ENCODE results near the gene MELTF.

The MELTF gene

GRCh38 chr3:197027896-197028727 lies 1.5 kb downstream of the MELTF start:
- H3K36me3 ChIP-seq, result no peaks in the 10 kb centered on the region; the same call in 1 of the 2 replicates
- no peaks in the 10 kb centered on the region for H3K9me3 ChIP-seq (ENCODE audit: severe bottlenecking)
- no peak overlapping the region for H3K27ac ChIP-seq
- TF ChIP-seq CTCF (IDR thresholded peaks at IDR 0.05; ENCODE audit: low read depth, low read length), result no peak
- DNase-seq, result no peak
- H3K27me3 ChIP-seq (ENCODE audit: insufficient read depth, low read depth, severe bottlenecking), result no peaks in the 10 kb centered on the region
- no peak overlapping the region for H3K4me3 ChIP-seq (ENCODE audit: low read depth, low read length)

- DNase-seq, result no peak
- Histone ChIP-seq H3K27ac (peak overlapping the region; percentile 76), H3K9me3 (ENCODE audit: severe bottlenecking) (no peaks in the 10 kb centered on the region), H3K36me3 (no peaks in the 10 kb centered on the region; the same call in 1 of the 2 replicates), H3K4me3 (ENCODE audit: low read depth, low read length) (no peak overlapping the region), H3K27me3 (ENCODE audit: insufficient read depth, low read depth, severe bottlenecking) (no peaks in the 10 kb centered on the region)
- no peak for TF ChIP-seq CTCF (IDR thresholded peaks at IDR 0.05; ENCODE audit: low read depth, low read length)
Observed at GRCh38 chr3:197027151-197027895, 2.3 kb downstream of the MELTF start.

- H3K4me3 ChIP-seq (ENCODE audit: low read depth, low read length), result no peak overlapping the region
- no peaks in the 10 kb centered on the region for H3K27me3 ChIP-seq (ENCODE audit: insufficient read depth, low read depth, severe bottlenecking)
- peak; percentile 71 for DNase-seq
- H3K9me3 ChIP-seq (ENCODE audit: severe bottlenecking), result no peaks in the 10 kb centered on the region
- no peaks in the 10 kb centered on the region; the same call in 1 of the 2 replicates for H3K36me3 ChIP-seq
- peak overlapping the region; percentile 76 for H3K27ac ChIP-seq
- TF ChIP-seq CTCF (IDR thresholded peaks at IDR 0.05; ENCODE audit: low read depth, low read length), result no peak
Observed at GRCh38 chr3:197026481-197026866, 3.1 kb downstream of the MELTF start.

- peak overlapping the region; percentile 76 for H3K27ac ChIP-seq
- H3K36me3 ChIP-seq, result no peaks in the 10 kb centered on the region; the same call in 1 of the 2 replicates
- TF ChIP-seq CTCF (IDR thresholded peaks at IDR 0.05; ENCODE audit: low read depth, low read length), result no peak
- H3K9me3 ChIP-seq (ENCODE audit: severe bottlenecking), result no peaks in the 10 kb centered on the region
- DNase-seq, result no peak
- H3K4me3 ChIP-seq (ENCODE audit: low read depth, low read length), result no peak overlapping the region
- no peaks in the 10 kb centered on the region for H3K27me3 ChIP-seq (ENCODE audit: insufficient read depth, low read depth, severe bottlenecking)
Observed at GRCh38 chr3:197025736-197026480, 3.7 kb downstream of the MELTF start.

- no peak overlapping the region for H3K27ac ChIP-seq
- H3K9me3 ChIP-seq (ENCODE audit: severe bottlenecking), result no peaks in the 10 kb centered on the region
- DNase-seq, result no peak
- H3K4me3 ChIP-seq (ENCODE audit: low read depth, low read length), result no peak overlapping the region
- H3K27me3 ChIP-seq (ENCODE audit: insufficient read depth, low read depth, severe bottlenecking), result no peaks in the 10 kb centered on the region
- no peak for TF ChIP-seq CTCF (IDR thresholded peaks at IDR 0.05; ENCODE audit: low read depth, low read length)
- H3K36me3 ChIP-seq, result no peaks in the 10 kb centered on the region; the same call in 1 of the 2 replicates
Observed at GRCh38 chr3:197024881-197025735, 4.5 kb downstream of the MELTF start.

Measured in WERI-Rb-1 (cell line).